GM19468 (cell line): ENCODE measurements around the gene NKAIN2.
A peak's percentile ranks its signal among the peaks of the same experiment; 100 is the strongest.
"Not testable (repeated sequence)": the region's sequence is repeated elsewhere in the genome, so short reads cannot be mapped to it uniquely, and the experiment has no call there.

ENCODE experiments used
- ATAC-seq: cut with Tn5 transposase; IDR thresholded peaks from one replicate; pipeline ENCODE4 v1.9.1; 2021; ENCODE audit warnings: mild to moderate bottlenecking, moderate library complexity, moderate number of reproducible peaks; ENCODE audit not compliant: unreplicated experiment; ENCODE audit errors: extremely low read depth

Gene NKAIN2

GRCh38 chr6:123945386-123945785 lies 141.7 kb downstream of the NKAIN2 start:
- no peak for ATAC-seq

DNA sequence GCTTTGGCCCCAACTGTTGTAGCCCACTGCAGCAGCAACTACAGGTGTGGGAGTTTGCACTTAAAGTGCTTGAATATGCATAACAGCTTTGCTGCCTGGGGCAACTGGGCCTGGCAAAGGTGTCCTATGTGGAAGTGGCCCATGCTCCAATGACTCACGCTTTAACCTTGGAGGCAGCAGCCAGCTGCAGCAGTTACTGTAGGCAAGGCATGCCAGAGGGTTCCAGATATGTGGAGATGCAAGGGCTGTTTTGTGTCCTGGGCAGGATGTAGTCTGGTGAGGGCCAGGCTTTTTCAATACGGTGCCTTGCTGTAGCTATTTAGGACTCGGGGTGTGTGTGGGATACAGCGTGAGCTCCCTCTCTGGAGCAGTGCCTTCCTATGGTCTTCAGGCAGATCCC lies 150.3 kb downstream of the NKAIN2 start:
- no peak for ATAC-seq

GRCh38 chr6:123956492-123957139 lies 153.0 kb downstream of the NKAIN2 start:
- ATAC-seq = no peak

DNA sequence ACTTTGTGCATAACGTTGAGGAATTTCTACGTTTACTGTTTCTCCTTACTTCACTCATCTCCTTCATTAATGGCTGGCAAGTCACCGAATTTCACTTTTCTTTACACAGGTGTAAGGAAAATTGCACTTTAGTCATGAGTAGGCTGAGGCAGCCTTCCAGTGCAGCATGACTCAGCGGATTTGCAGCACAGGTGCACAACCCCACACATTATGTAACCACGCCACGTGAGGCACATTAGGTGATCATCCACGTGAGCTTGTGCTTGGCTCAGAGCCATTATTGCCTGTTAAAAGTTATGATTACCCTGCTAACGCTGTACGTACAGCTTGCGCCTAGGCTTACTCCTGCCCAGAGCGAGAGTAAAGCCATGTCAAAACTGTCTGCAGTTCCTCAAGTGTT lies 158.8 kb downstream of the NKAIN2 start:
- ATAC-seq = no peak

GRCh38 chr6:123965894-123966293 lies 162.2 kb downstream of the NKAIN2 start:
- ATAC-seq = no peak

DNA sequence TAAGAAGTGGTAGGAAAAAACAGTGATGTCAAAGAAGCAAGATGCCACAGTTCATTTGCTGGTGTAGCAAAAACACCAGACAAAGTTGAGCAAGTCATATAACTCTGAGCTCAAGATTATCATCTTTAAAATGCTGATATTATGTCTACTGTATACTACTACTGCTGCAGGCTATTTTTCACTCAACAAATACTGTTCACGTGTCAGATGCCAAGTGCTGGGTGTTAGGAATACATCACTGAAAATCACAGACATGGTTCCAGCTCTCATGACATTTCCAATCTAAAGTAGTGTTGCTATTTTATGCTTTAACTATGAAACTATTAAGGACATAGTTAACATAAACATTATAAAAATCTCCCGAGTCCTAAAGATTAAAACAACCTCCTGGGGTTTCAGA lies 163.0 kb downstream of the NKAIN2 start:
- ATAC-seq = no peak

DNA sequence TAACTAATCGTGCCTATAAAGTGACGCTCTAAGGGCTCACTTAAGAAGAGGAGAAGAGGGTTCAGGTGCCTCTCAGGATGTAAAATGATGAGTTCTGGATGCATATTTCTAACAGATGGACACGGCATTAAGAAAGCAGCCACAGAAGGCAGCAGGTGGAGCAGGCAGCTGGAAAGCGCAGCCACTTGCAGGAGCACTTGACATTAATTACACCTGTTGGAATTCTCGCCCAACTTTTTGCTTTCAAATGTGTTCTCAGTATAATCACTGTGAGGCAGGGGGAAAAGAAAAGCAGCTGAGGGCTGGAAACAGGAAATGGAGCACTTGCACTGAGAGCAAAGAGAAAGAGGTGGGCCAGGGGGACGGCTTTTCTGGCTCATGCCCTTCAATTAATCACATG lies 164.2 kb downstream of the NKAIN2 start:
- no peak for ATAC-seq

DNA sequence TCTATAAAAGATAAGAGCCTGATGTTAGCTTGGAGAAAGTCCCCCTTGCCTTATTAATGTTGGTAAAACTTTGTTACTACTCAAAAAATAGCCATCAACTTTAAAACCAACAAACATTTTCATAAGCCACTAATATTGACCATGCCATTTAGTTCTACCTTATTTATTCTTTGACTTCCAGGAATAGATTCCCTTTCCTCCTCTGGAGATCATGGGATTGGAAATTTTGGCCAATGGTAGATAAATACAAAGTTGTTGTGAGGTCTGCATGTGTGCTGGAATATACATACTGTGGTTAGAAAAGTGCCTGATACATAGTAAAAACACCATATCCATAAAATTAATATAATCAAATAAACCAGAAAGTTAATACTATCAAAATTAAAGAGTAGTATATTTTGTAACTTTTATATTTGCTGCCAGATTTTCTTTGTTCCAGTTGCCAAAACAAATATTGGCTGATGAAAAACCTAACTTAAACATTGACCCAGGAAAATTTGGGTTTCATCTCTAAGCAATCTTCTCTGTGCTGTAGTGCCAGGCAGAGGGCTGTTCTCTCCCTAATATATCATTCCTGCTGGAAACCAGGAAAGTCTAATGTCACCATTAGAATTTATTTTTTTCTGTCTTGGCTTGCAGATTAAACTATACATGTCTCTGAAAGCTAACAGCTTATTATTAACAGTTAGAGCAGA lies 169.1 kb downstream of the NKAIN2 start:
- ATAC-seq = no peak

GRCh38 chr6:123980311-123980710 lies 176.6 kb downstream of the NKAIN2 start:
- ATAC-seq = no peak

GRCh38 chr6:123986938-123987337 lies 183.3 kb downstream of the NKAIN2 start:
- peak; percentile 58 for ATAC-seq

- not testable (repeated sequence) for ATAC-seq
These were observed 186.3 kb downstream of the NKAIN2 start for GRCh38 chr6:123989918-123990317.

DNA sequence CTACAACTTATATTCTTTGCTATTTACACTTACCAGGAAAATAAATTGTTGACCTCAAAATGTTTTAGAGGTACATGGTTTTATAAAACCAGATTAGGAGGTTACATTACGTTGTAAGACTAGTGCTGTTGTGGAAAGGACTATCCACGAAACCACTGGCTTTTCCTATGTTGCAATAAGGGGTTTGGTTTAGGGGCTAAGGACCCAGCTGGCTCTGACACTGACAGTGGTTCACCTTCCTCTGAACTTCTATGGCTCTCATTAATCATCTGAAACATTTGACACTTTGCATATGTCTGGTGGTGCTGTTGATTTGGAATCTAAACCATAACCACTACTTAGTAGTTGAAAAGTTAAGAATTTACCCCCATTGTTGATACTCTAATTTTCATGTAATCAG lies 186.7 kb downstream of the NKAIN2 start:
- no peak for ATAC-seq

GRCh38 chr6:123994168-123994567 lies 190.5 kb downstream of the NKAIN2 start:
- ATAC-seq = no peak

DNA sequence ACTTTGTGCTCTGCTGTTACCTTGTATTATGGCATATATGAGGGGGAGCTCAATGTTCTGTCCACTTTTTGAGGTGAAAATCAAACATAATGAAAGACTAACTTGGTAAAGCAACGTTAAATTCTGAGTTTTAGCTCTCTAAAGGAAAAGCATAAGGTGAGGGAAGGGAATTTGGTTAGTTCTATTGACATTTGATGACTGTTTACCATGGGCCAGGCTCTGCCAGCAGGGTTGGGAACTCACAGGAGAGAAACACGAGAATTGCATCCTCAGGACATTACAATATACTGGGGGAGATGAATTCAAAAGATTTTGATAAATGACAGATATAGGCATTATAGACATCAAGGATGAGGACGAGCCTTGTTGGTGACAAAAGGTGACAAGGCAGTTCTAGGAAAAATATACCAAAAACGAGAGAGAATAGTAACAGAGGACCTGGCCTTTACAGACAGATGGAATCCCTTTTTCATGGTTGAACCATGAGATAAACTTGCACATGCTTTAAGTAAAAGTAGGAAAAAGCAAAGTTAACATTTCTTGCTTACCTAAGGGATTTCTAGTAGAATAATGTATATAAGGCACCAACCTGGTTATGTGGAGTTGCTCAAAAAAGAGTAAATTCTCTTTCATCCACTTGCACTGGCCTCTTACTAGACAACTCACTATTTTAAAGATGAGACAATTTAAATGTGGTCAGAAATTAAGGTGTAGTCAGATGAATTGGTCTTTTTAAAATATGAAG lies 191.4 kb downstream of the NKAIN2 start:
- no peak for ATAC-seq

DNA sequence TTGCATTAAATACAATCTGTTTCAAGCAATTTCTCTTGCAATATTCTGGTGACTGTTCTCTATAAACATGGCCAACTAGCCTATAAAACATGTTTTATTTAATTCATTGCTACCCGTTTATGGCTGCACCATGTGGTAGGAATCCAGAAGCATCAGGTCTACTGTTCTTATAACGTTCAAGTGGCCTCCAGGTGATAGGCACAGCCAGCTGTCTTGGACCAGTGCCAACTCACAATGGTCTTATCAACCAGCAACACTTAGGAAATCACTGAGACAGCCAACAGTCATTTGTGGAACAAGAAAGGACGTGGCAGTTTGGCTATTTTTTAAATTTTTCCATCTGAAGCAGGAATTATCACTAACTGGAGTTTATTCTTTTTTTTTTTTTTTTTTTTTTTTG lies 193.6 kb downstream of the NKAIN2 start:
- ATAC-seq = no peak

GRCh38 chr6:124002377-124003081 lies 198.9 kb downstream of the NKAIN2 start:
- ATAC-seq = no peak

GRCh38 chr6:124007266-124007665 lies 203.6 kb downstream of the NKAIN2 start:
- ATAC-seq = no peak

GRCh38 chr6:124008000-124008987 lies 204.6 kb downstream of the NKAIN2 start:
- no peak for ATAC-seq

GRCh38 chr6:124008988-124009765 lies 205.5 kb downstream of the NKAIN2 start:
- ATAC-seq = no peak
